Skeletal muscle tissue (tissue), 4 donors: ENCODE data around the gene SIRT5. TPM values are rescaled to one million over a fixed set of nuclear protein-coding genes. Genes with fewer than 3 reads are reported as not detected.

Experiments used
- H3K27ac ChIP-seq: one replicate; pipeline ENCODE4 v1.7.0; 2013; ENCODE audit warnings: mild to moderate bottlenecking, low read depth, low read length, inconsistent platforms
- H3K27me3 ChIP-seq, 3 donors: one replicate each; pipeline ENCODE4 v1.7.0; 2013; ENCODE audit warnings: low read length in 3 of 3; ENCODE audit not compliant: control insufficient read depth in 3 of 3, insufficient read depth in 3 of 3
- H3K36me3 ChIP-seq, 3 donors: one replicate each; pipeline ENCODE4 v1.7.0; 2013; ENCODE audit warnings: low read length in 3 of 3; ENCODE audit not compliant: control insufficient read depth in 3 of 3, insufficient read depth in 3 of 3
- H3K4me1 ChIP-seq, 3 donors: one replicate each; pipeline ENCODE4 v1.7.0; 2013; ENCODE audit warnings: low read length in 3 of 3, mild to moderate bottlenecking in 3 of 3; ENCODE audit not compliant: control insufficient read depth in 3 of 3, insufficient read depth in 3 of 3
- H3K4me3 ChIP-seq, 3 donors: one replicate each; pipeline ENCODE4 v1.7.0; 2013; ENCODE audit warnings: low read length in 3 of 3
- H3K9ac ChIP-seq, 3 donors: one replicate each; pipeline ENCODE4 v1.7.0; 2013; ENCODE audit warnings: low read length in 3 of 3, mild to moderate bottlenecking in 3 of 3, moderate library complexity in 2 of 3, low read depth in 1 of 3
- H3K9me3 ChIP-seq, 3 donors: one replicate each; pipeline ENCODE4 v1.7.0; 2013; ENCODE audit warnings: low read length in 3 of 3; ENCODE audit not compliant: control insufficient read depth in 3 of 3
- total RNA-seq: library from RNA; depleted of rRNA; stranded (reverse); fragments of >200 nt; gene quantifications from one replicate; pipeline ENCODE4 v1.2.3, GENCODE V29; 2014
- donor health status: Osteomylitis.

Gene SIRT5
- total RNA-seq, 1 donor from 2014 or later, result 10.4 TPM

GRCh38 chr6:13648850-13649249 is 74.4 kb downstream of the SIRT5 start:
- H3K4me3 ChIP-seq, result no peak overlapping the region
- H3K27ac ChIP-seq, result no peak overlapping the region
- no peaks in the 10 kb centered on the region for H3K4me1 ChIP-seq
- peaks cover 0 to 7% (median 0%) of the 10 kb centered on the region in 3 donors for H3K36me3 ChIP-seq
- no peaks in the 10 kb centered on the region for H3K9me3 ChIP-seq
- no peaks in the 10 kb centered on the region for H3K27me3 ChIP-seq
- no peak overlapping the region for H3K9ac ChIP-seq

GRCh38 chr6:13649393-13649792 is 75.0 kb downstream of the SIRT5 start:
- Histone ChIP-seq H3K27ac (no peak overlapping the region), H3K4me1 (no peaks in the 10 kb centered on the region), H3K4me3 (no peak overlapping the region), H3K9me3 (no peaks in the 10 kb centered on the region), H3K9ac (no peak overlapping the region), H3K27me3 (no peaks in the 10 kb centered on the region), H3K36me3 (peaks cover 0 to 7% (median 0%) of the 10 kb centered on the region in 3 donors)

GRCh38 chr6:13653296-13653695 is 78.9 kb downstream of the SIRT5 start:
- Histone ChIP-seq H3K9me3 (no peaks in the 10 kb centered on the region), H3K27me3 (no peaks in the 10 kb centered on the region), H3K9ac (no peak overlapping the region), H3K4me3 (no peak overlapping the region), H3K27ac (no peak overlapping the region), H3K4me1 (no peaks in the 10 kb centered on the region), H3K36me3 (peaks cover 0 to 5% (median 0%) of the 10 kb centered on the region in 3 donors)

- Histone ChIP-seq H3K4me3 (no peak overlapping the region), H3K27ac (no peak overlapping the region), H3K9ac (no peak overlapping the region), H3K27me3 (no peaks in the 10 kb centered on the region), H3K4me1 (no peaks in the 10 kb centered on the region), H3K36me3 (peaks cover 0 to 1% (median 0%) of the 10 kb centered on the region in 3 donors), H3K9me3 (no peaks in the 10 kb centered on the region)
These were observed 80.1 kb downstream of the SIRT5 start for GRCh38 chr6:13654496-13654895.

- no peak overlapping the region for H3K4me3 ChIP-seq
- no peaks in the 10 kb centered on the region for H3K27me3 ChIP-seq
- H3K9ac ChIP-seq, result no peak overlapping the region
- H3K9me3 ChIP-seq, result no peaks in the 10 kb centered on the region
- no peaks in the 10 kb centered on the region for H3K4me1 ChIP-seq
- peaks cover 0 to under 1% (median 0%) of the 10 kb centered on the region in 3 donors for H3K36me3 ChIP-seq
- H3K27ac ChIP-seq, result no peak overlapping the region
These were observed 81.3 kb downstream of the SIRT5 start for GRCh38 chr6:13655700-13656099.

GRCh38 chr6:13660273-13660672 is 85.9 kb downstream of the SIRT5 start:
- Histone ChIP-seq H3K9ac (no peak overlapping the region), H3K27ac (no peak overlapping the region), H3K4me1 (peaks cover 3 to 10% (median 3%) of the 10 kb centered on the region in 3 donors), H3K9me3 (no peaks in the 10 kb centered on the region), H3K36me3 (no peaks in the 10 kb centered on the region), H3K4me3 (no peak overlapping the region), H3K27me3 (no peaks in the 10 kb centered on the region)

- Histone ChIP-seq H3K9ac (no peak overlapping the region), H3K4me1 (peaks cover 3 to 10% (median 3%) of the 10 kb centered on the region in 3 donors), H3K9me3 (no peaks in the 10 kb centered on the region), H3K27ac (no peak overlapping the region), H3K4me3 (no peak overlapping the region), H3K27me3 (no peaks in the 10 kb centered on the region), H3K36me3 (no peaks in the 10 kb centered on the region)
These were observed 86.5 kb downstream of the SIRT5 start for GRCh38 chr6:13660893-13661292.

GRCh38 chr6:13661647-13662046 is 87.2 kb downstream of the SIRT5 start:
- Histone ChIP-seq H3K4me3 (no peak overlapping the region), H3K36me3 (no peaks in the 10 kb centered on the region), H3K9me3 (no peaks in the 10 kb centered on the region), H3K27ac (no peak overlapping the region), H3K27me3 (no peaks in the 10 kb centered on the region), H3K4me1 (peaks cover 3 to 10% (median 3%) of the 10 kb centered on the region in 3 donors), H3K9ac (no peak overlapping the region)

- no peak overlapping the region for H3K27ac ChIP-seq
- H3K4me1 ChIP-seq, result peaks cover 3 to 12% (median 3%) of the 10 kb centered on the region in 3 donors
These were observed 88.4 kb downstream of the SIRT5 start for GRCh38 chr6:13662651-13663334.

GRCh38 chr6:13663986-13664385 is 89.6 kb downstream of the SIRT5 start:
- Histone ChIP-seq H3K9ac (no peak overlapping the region), H3K36me3 (no peaks in the 10 kb centered on the region), H3K9me3 (no peaks in the 10 kb centered on the region), H3K27me3 (no peaks in the 10 kb centered on the region), H3K4me1 (peaks cover 3 to 12% (median 3%) of the 10 kb centered on the region in 3 donors), H3K4me3 (no peak overlapping the region), H3K27ac (no peak overlapping the region)

More at GRCh38 chr6:13662651-13663334, 88.4 kb downstream of the SIRT5 start:
- Histone ChIP-seq H3K27me3 (no peaks in the 10 kb centered on the region), H3K4me3 (no peak overlapping the region), H3K36me3 (no peaks in the 10 kb centered on the region), H3K9me3 (no peaks in the 10 kb centered on the region), H3K9ac (no peak overlapping the region)
